ENCODE data around the gene SEC14L1.
"Not testable (repeated sequence)": the region's sequence is repeated elsewhere in the genome, so short reads cannot be mapped to it uniquely, and the experiment has no call there.

SEC14L1 gene

GRCh38 chr17:77245162-77245926 lies 104.6 kb downstream of the SEC14L1 start:
- DNase-seq, result no peak

DNA sequence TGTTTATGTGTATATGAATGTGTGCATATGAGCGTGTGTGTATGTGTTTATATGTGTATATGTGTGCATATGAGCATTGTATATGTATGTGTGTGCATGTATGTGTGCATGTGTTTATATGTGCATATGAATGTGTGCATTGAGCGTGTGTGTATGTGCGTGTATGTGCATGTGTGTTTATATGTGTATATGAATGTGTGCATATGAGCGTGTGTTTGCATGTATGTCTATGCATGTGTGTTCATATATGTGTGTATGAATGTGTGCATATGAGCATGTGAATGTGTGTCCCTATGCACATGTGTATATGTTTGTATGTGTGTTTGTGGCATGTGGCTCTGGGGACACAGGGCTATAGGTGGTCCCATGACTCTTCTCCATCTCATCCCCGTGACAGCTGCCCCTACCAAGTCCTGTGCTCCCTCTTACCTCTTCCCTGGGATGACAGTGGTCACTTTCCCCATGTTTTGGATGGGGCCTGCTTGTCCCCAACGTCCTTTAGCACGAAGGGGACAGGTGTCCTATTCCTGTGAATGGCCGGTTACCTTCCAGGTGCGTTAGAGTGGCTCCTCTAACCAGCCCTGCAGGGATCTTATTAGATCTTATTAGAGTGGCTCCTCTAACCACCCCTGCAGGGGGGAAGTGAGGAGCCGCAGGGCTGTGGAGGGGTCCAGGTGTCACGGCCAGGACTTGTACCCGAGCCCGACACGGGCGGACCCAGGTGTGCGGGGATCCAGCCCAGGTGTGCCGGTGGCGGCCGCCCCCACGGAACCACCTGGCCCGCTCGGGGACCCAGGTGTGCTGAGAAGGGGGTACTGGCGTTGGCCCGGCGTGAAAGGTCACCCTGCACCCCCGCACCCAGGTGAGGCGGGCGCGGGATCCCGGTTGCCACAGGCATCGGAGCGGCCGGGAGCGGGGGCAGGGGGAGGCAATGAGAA lies 105.6 kb downstream of the SEC14L1 start:
- DNase-seq, result no peak

GRCh38 chr17:77247048-77247541 lies 106.3 kb downstream of the SEC14L1 start:
- peak; percentile 30 for DNase-seq

DNA sequence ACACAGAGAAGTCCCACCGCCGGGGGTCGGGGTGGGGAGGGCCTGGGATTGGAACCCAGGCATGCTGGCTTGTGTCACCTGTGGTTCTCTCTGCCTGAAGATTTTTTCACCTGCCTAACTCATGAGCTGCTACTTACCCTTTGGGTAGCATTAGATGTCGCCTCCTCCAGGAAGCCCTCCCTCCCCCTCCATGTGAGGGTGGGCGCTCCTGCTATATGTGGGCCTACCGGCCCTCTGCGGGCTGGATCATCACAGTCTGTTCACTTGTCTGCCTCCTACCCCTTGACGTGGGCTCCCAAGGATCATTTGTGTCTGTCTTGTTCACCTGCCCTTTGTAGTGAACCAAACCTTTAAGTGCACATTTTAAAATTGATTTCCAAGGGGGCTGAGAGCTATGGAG lies 106.8 kb downstream of the SEC14L1 start:
- DNase-seq, result no peak

GRCh38 chr17:77248216-77249114 lies 107.7 kb downstream of the SEC14L1 start:
- DNase-seq, result no peak

DNA sequence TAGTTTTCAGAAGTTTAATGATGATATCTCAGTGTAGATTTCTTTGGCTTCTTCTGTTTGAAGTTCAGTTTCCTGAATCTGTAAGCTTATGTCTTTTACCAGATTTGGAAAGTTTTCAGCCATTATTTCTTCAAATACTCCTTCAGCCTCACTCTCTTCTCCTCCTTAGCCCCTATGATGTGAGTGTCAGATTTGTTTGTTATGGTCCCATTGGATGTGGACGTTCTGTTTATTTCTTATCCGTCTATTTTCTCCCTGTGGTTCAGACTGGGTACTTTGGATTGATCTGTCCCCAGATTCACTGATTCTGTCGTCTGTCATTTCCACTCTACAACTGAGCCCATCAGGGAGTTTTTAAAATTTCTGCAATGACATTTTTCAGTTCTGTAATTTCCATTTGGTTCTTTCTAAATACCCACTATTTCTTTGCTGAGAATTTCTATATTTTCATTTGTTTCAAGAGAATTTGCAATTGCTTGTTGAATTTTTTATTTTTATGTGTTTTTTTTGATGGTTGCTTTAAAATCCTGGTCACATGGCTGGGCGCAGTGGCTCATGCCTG lies 110.9 kb downstream of the SEC14L1 start:
- DNase-seq, result no peak

- not testable (repeated sequence) for DNase-seq
These were observed 111.5 kb downstream of the SEC14L1 start for GRCh38 chr17:77252306-77252705.

DNA sequence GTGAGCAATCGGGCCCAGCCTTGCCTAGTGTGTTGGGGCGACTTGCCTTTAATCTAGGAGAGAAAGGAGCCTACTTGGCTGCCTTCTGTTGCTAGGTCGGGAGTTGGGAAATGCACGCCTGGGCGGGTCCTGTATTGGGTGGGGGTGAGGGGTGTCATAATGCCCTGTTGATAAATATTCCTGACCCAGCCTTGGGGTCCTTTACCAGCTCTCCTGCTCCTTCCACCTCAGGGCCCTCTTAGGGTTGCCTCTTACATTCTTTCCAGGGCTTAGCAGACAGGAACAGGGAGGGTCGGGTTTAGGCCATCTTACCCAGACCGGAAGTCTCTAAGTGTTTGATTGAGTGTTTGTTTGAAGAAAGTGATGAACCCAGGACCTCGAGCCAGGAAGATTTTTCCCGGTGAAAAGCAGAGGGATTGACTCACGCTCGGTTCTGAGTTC lies 112.9 kb downstream of the SEC14L1 start:
- DNase-seq, result no peak

GRCh38 chr17:77254951-77255825 lies 114.4 kb downstream of the SEC14L1 start:
- no peak for DNase-seq

- not testable (repeated sequence) for DNase-seq
These were observed 115.2 kb downstream of the SEC14L1 start for GRCh38 chr17:77255970-77256369.

- no peak for DNase-seq
These were observed 115.9 kb downstream of the SEC14L1 start for GRCh38 chr17:77256710-77257109.

DNA sequence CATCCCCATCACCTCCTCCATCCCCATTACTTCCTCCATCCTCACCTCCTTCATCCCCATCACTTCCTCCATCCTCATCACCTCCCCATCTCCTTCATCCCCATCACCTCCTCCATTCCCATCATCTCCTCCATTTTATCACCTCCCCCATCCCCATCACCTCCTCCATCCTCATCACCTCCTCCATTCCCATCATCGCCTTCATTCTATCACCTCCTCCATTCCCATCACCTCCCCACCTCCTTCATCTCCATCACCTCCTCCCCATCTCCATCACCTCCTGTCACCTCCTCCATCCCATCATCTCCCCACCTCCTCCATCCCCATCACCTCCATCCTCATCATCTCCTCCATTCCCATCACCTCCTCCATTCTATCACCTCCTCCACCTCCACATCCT lies 116.4 kb downstream of the SEC14L1 start:
- DNase-seq, result no peak

GRCh38 chr17:77257596-77258458 lies 117.1 kb downstream of the SEC14L1 start:
- DNase-seq, result no peak

DNA sequence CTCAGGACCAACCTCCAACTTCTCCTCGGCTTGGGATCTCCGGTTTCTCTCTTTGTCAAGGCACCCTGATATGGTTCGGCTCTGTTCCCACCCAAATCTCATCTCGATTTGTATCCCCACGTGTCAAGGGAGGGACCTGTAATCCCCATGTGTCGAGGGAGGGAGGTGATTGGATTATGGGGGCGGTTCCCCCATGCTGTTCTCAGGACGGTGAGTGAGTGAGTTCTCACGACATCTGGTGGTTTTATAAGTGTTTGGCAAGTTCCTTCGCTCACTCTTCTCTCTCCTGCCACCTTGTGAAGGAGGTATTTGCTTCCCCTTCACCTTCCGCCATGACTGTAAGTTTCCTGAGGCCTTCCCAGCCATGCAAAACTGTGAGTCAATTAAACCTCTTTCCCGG lies 117.9 kb downstream of the SEC14L1 start:
- DNase-seq, result no peak

GRCh38 chr17:77264617-77265230 lies 124.0 kb downstream of the SEC14L1 start:
- DNase-seq, result peak; percentile 65

GRCh38 chr17:77266213-77266612 lies 125.4 kb downstream of the SEC14L1 start:
- no peak for DNase-seq

Data from NCI-H748 treated with DMSO at 0.1 percent for 48 hours (cell line).